ENCODE measurements around the gene CADPS2.

The CADPS2 gene

DNA sequence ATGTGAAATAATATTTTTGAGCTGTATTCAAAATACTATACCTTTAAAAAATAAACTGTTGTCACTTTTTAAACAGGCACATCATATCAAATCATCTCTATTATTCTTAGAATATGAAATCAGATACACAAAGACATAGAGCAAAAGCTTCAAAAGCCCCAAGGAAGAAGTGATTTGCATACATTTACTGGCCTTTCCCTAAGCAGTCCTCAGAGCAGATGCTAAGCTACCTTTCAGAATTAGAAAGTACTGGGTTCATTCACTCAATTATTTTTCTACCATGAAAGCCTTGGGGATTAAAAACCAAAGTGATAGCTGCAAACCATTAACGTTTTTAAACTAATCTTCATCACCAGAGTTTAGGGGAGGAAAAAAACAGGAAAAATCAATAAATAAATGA, 127.8 kb downstream of the CADPS2 start:
- DNase-seq = no peak
- in situ Hi-C loops (cut with HindIII; ENCODE audit: low pct_ligation_motif_present, low sequenced_read_pairs) = no loop called here
- Histone ChIP-seq H3K27ac (no peak overlapping the region), H3K27me3 (replicated peaks) (no peaks in the 10 kb centered on the region), H3K36me3 (replicated peaks) (no peaks in the 10 kb centered on the region), H3K4me3 (ENCODE audit: low read depth, low read length) (no peak overlapping the region)
- TF ChIP-seq, protein P1, sequence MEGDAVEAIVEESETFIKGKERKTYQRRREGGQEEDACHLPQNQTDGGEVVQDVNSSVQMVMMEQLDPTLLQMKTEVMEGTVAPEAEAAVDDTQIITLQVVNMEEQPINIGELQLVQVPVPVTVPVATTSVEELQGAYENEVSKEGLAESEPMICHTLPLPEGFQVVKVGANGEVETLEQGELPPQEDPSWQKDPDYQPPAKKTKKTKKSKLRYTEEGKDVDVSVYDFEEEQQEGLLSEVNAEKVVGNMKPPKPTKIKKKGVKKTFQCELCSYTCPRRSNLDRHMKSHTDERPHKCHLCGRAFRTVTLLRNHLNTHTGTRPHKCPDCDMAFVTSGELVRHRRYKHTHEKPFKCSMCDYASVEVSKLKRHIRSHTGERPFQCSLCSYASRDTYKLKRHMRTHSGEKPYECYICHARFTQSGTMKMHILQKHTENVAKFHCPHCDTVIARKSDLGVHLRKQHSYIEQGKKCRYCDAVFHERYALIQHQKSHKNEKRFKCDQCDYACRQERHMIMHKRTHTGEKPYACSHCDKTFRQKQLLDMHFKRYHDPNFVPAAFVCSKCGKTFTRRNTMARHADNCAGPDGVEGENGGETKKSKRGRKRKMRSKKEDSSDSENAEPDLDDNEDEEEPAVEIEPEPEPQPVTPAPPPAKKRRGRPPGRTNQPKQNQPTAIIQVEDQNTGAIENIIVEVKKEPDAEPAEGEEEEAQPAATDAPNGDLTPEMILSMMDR (IDR thresholded peaks at IDR 0.05; ENCODE audit: low read depth, low read length, missing control alignments) = no peak

DNA sequence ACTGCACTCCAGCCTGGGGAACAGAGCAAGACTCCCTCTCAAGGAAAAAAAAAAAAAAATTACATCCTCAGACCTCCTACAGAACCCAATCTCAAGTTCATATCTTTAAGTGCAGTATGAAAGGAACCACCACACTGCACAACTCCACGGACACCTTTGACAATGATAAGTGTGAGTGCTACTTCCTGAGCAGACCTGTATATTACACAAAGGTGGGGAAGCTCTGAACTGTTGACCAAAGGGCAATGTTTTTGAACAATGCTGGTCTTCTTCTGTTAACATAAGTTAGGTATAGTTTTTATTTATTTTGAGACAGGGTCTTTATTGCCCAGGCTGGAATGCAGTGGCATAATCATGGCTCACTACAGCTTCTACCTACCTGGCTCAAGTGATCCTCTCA, 129.4 kb downstream of the CADPS2 start:
- Histone ChIP-seq H3K27me3 (replicated peaks) (no peaks in the 10 kb centered on the region), H3K36me3 (replicated peaks) (no peaks in the 10 kb centered on the region), H3K27ac (no peak overlapping the region), H3K4me3 (ENCODE audit: low read depth, low read length) (no peak overlapping the region)
- no peak for DNase-seq
- TF ChIP-seq, protein P1 (IDR thresholded peaks at IDR 0.05; ENCODE audit: low read depth, low read length, missing control alignments) = no peak
- in situ Hi-C loops (cut with HindIII; ENCODE audit: low pct_ligation_motif_present, low sequenced_read_pairs) = no loop called here

DNA sequence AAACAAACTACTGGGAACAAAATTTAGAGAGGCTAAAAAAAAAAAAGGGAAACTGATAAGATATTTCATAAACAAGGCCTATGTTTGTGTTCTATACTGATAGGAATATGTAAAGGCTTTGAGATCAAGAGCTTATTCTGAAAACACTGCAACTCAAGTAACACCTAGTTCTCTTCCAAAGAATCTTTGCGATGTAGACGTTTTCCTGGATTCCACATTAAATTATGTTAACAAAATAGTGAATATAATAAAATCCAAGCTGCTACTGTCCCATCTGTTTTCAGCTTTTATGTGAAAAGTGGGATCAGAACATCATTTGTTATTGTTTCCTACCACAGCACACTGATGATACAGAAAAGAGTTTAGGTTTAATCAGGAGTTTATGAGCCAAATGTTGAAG, 130.6 kb downstream of the CADPS2 start:
- DNase-seq = no peak
- Histone ChIP-seq H3K36me3 (replicated peaks) (no peaks in the 10 kb centered on the region), H3K27ac (no peak overlapping the region), H3K27me3 (replicated peaks) (no peaks in the 10 kb centered on the region), H3K4me3 (ENCODE audit: low read depth, low read length) (no peak overlapping the region)
- TF ChIP-seq, protein P1 (IDR thresholded peaks at IDR 0.05; ENCODE audit: low read depth, low read length, missing control alignments) = no peak
- in situ Hi-C loops (cut with HindIII; ENCODE audit: low pct_ligation_motif_present, low sequenced_read_pairs) = no loop called here

DNA sequence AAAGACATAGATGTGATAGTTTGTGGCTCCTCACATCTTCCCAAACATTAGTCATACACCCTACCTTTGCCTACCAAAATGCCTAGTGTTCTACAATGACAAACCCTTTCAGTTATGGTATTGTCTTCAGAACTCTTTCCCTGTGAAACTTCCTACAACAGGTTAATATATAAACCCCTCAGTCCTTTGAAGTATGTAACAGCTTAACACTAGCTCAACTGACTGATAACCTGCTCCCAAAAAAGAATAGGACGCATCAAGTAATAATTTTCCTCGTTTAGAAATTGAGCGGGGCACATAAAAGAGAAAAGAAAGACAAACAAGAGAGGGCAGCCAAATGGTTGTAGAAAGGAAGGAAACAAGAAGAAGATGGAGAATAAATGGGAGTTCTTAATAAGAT, 133.7 kb downstream of the CADPS2 start:
- DNase-seq = no peak
- TF ChIP-seq, protein P1 (IDR thresholded peaks at IDR 0.05; ENCODE audit: low read depth, low read length, missing control alignments) = no peak
- H3K27ac ChIP-seq = no peak overlapping the region
- H3K27me3 ChIP-seq (replicated peaks) = no peaks in the 10 kb centered on the region
- H3K4me3 ChIP-seq (ENCODE audit: low read depth, low read length) = no peak overlapping the region
- H3K36me3 ChIP-seq (replicated peaks) = no peaks in the 10 kb centered on the region
- in situ Hi-C loops (cut with HindIII; ENCODE audit: low pct_ligation_motif_present, low sequenced_read_pairs) = no loop called here

DNA sequence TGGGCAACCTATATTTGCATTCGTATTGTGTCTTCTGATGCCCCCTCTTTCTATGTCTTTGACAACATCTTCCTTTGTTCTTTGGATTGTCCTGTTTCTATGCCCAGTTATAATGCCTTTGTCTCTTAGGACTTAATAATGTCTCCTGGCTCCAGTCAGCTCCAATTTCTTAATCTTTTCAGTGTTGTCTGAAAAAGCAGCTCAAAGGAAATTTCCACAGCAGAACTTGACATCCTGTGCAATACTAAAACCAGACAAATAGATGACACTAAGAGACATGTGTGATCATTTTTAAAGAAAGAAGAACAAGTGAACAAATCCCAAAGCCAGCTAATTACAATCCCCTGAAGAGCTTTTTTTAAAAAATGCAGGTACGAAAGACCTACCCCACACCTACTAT, 135.9 kb downstream of the CADPS2 start:
- H3K4me3 ChIP-seq (ENCODE audit: low read depth, low read length) = no peak overlapping the region
- H3K27me3 ChIP-seq (replicated peaks) = no peaks in the 10 kb centered on the region
- no peak for DNase-seq
- H3K27ac ChIP-seq = no peak overlapping the region
- H3K36me3 ChIP-seq (replicated peaks) = no peaks in the 10 kb centered on the region
- TF ChIP-seq, protein P1 (IDR thresholded peaks at IDR 0.05; ENCODE audit: low read depth, low read length, missing control alignments) = no peak
- in situ Hi-C loops (cut with HindIII; ENCODE audit: low pct_ligation_motif_present, low sequenced_read_pairs) = no loop called here

DNA sequence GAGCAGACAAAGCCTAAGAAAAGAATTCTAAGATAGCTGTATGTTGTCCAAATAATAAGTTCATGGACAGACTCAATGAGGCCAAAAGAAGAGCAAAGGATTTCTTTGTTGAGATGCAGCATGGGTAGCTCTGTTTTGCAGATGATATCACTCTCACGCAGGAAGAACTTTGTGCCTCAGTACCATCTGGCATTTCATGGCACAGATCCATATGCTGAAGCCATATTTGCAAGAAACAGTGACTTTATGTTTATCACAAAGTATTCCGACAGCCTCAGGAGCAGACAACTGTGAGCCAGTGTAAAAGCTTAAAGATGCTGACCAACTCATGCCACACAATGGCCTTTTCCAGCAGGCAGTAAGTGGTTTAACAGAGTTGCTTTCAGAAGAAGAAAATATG, 138.1 kb downstream of the CADPS2 start:
- in situ Hi-C loops (cut with HindIII; ENCODE audit: low pct_ligation_motif_present, low sequenced_read_pairs) = no loop called here
- Histone ChIP-seq H3K4me3 (ENCODE audit: low read depth, low read length) (no peak overlapping the region), H3K27me3 (replicated peaks) (no peaks in the 10 kb centered on the region), H3K27ac (no peak overlapping the region), H3K36me3 (replicated peaks) (no peaks in the 10 kb centered on the region)
- DNase-seq = no peak
- TF ChIP-seq, protein P1 (IDR thresholded peaks at IDR 0.05; ENCODE audit: low read depth, low read length, missing control alignments) = no peak

All from brain microvascular endothelial cell (primary cell).